ENCODE measurements around the gene USP6NL.

DNA sequence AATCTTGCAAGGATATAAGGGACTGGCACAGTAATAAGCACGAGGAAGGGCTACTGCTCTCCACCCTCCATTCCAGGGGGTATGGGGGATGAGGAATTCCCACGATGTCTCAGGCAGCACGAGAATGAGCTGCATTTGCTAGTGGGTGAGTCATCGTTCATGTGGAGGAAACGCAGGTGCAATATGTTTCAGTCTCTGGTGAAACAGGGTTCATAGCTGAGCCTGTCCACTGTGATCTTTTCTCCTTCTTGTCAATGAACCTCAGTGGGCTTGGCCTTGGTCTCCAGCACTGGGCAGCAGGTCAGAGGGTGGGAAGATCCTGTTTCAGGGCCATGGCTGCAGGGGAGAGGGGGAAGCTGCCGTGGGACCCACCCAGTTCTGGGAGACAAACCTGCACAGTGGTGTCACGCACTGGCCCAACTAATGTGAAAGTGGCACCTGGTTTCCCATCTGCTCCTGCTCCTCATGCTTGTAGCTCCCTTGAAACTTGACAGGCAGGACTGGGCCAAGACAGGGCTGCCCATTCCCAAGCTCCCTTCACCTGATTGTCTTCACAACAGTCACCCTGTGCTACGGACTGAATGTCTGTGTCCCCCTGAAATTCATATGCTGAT lies 181.9 kb downstream of the USP6NL start:
- TF ChIP-seq, protein P1, sequence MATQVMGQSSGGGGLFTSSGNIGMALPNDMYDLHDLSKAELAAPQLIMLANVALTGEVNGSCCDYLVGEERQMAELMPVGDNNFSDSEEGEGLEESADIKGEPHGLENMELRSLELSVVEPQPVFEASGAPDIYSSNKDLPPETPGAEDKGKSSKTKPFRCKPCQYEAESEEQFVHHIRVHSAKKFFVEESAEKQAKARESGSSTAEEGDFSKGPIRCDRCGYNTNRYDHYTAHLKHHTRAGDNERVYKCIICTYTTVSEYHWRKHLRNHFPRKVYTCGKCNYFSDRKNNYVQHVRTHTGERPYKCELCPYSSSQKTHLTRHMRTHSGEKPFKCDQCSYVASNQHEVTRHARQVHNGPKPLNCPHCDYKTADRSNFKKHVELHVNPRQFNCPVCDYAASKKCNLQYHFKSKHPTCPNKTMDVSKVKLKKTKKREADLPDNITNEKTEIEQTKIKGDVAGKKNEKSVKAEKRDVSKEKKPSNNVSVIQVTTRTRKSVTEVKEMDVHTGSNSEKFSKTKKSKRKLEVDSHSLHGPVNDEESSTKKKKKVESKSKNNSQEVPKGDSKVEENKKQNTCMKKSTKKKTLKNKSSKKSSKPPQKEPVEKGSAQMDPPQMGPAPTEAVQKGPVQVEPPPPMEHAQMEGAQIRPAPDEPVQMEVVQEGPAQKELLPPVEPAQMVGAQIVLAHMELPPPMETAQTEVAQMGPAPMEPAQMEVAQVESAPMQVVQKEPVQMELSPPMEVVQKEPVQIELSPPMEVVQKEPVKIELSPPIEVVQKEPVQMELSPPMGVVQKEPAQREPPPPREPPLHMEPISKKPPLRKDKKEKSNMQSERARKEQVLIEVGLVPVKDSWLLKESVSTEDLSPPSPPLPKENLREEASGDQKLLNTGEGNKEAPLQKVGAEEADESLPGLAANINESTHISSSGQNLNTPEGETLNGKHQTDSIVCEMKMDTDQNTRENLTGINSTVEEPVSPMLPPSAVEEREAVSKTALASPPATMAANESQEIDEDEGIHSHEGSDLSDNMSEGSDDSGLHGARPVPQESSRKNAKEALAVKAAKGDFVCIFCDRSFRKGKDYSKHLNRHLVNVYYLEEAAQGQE (IDR thresholded peaks at IDR 0.05; ENCODE audit: low read depth, low read length): no peak
- TF ChIP-seq, protein P2, sequence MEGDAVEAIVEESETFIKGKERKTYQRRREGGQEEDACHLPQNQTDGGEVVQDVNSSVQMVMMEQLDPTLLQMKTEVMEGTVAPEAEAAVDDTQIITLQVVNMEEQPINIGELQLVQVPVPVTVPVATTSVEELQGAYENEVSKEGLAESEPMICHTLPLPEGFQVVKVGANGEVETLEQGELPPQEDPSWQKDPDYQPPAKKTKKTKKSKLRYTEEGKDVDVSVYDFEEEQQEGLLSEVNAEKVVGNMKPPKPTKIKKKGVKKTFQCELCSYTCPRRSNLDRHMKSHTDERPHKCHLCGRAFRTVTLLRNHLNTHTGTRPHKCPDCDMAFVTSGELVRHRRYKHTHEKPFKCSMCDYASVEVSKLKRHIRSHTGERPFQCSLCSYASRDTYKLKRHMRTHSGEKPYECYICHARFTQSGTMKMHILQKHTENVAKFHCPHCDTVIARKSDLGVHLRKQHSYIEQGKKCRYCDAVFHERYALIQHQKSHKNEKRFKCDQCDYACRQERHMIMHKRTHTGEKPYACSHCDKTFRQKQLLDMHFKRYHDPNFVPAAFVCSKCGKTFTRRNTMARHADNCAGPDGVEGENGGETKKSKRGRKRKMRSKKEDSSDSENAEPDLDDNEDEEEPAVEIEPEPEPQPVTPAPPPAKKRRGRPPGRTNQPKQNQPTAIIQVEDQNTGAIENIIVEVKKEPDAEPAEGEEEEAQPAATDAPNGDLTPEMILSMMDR (IDR thresholded peaks at IDR 0.05): no peak
- no peak for TF ChIP-seq TAF1 (IDR thresholded peaks at IDR 0.05; ENCODE audit: borderline replicate concordance, low read depth, low read length)
- TF ChIP-seq NFIC (IDR thresholded peaks at IDR 0.05; ENCODE audit: borderline replicate concordance): no peak
